Trophoblast cell (in vitro differentiated cells and primary cell): Measurements from ENCODE around the gene CUEDC1.
A peak's percentile ranks its signal among the peaks of the same experiment; 100 is the strongest.

Experiments
- DNase-seq, 2 donors: peaks; one replicate each; pipeline ENCODE4 v3.0.0-alpha.2; 2016
- H2AFZ ChIP-seq: 2 replicates; pipeline ENCODE4 v1.6.1; 2013; ENCODE audit warnings: low read length, moderate library complexity, mild to moderate bottlenecking; ENCODE audit not compliant: insufficient read depth, poor library complexity
- H2AK5ac ChIP-seq: 2 replicates; pipeline ENCODE4 v1.6.1; 2013; ENCODE audit warnings: mild to moderate bottlenecking, low read length
- H2BK120ac ChIP-seq: 2 replicates; pipeline ENCODE4 v1.6.1; 2013; ENCODE audit warnings: low read length, mild to moderate bottlenecking, moderate library complexity; ENCODE audit not compliant: insufficient read depth, poor library complexity
- H2BK12ac ChIP-seq: 2 replicates; pipeline ENCODE4 v1.6.1; 2013; ENCODE audit warnings: mild to moderate bottlenecking, low read length, moderate library complexity
- H2BK5ac ChIP-seq: 2 replicates; pipeline ENCODE4 v1.6.1; 2013; ENCODE audit warnings: low read length, low read depth, moderate library complexity, mild to moderate bottlenecking; ENCODE audit not compliant: poor library complexity
- H3K14ac ChIP-seq: 2 replicates; pipeline ENCODE4 v1.6.1; 2013; ENCODE audit warnings: mild to moderate bottlenecking, low read length
- H3K18ac ChIP-seq: 2 replicates; pipeline ENCODE4 v1.6.1; 2013; ENCODE audit warnings: mild to moderate bottlenecking, low read length
- H3K23ac ChIP-seq: 2 replicates; pipeline ENCODE4 v1.6.1; 2013; ENCODE audit warnings: low read length
- H3K27ac ChIP-seq: 2 replicates; pipeline ENCODE4 v1.5.1; 2013; ENCODE audit warnings: low read depth, mild to moderate bottlenecking, inconsistent platforms, low read length, moderate library complexity
- H3K27me3 ChIP-seq: 2 replicates; pipeline ENCODE4 v1.6.1; 2013; ENCODE audit warnings: inconsistent platforms, mild to moderate bottlenecking, low read length, moderate library complexity; ENCODE audit not compliant: insufficient read depth
- H3K36me3 ChIP-seq, 2 experiments: 1 replicate in 1 of 2; 2 replicates in 1 of 2; pipeline ENCODE4 v1.6.1; 2013; ENCODE audit warnings: low read length in 2 of 2, mild to moderate bottlenecking in 2 of 2, moderate library complexity in 1 of 2; ENCODE audit not compliant: insufficient read depth in 2 of 2, control insufficient read depth in 1 of 2
- H3K4ac ChIP-seq: 2 replicates; pipeline ENCODE4 v1.6.1; 2013; ENCODE audit warnings: low read depth, mild to moderate bottlenecking, low read length, moderate library complexity
- H3K4me1 ChIP-seq, 2 experiments: 1 replicate in 1 of 2; 2 replicates in 1 of 2; pipeline ENCODE4 v1.6.1; 2013; ENCODE audit warnings: low read length in 2 of 2, mild to moderate bottlenecking in 2 of 2, moderate library complexity in 1 of 2; ENCODE audit not compliant: insufficient read depth in 2 of 2, control insufficient read depth in 1 of 2
- H3K4me2 ChIP-seq: 2 replicates; pipeline ENCODE4 v1.6.1; 2013; ENCODE audit warnings: inconsistent platforms, mild to moderate bottlenecking, low read length, moderate library complexity
- H3K4me3 ChIP-seq: 2 replicates; pipeline ENCODE4 v1.5.1; 2013; ENCODE audit warnings: mild to moderate bottlenecking, low read depth, low read length, inconsistent platforms
- H3K79me1 ChIP-seq: one replicate; pipeline ENCODE4 v1.6.1; 2013; ENCODE audit warnings: low read length
- H3K79me2 ChIP-seq: 2 replicates; pipeline ENCODE4 v1.6.1; 2013; ENCODE audit warnings: low read length, mild to moderate bottlenecking; ENCODE audit not compliant: control insufficient read depth, insufficient read depth, poor library complexity
- H3K9ac ChIP-seq: 2 replicates; pipeline ENCODE4 v1.6.1; 2013; ENCODE audit warnings: mild to moderate bottlenecking, low read length
- H3K9me3 ChIP-seq: 2 replicates; pipeline ENCODE4 v1.6.1; 2013; ENCODE audit warnings: low read depth, mild to moderate bottlenecking, control low read depth, inconsistent platforms, low read length; ENCODE audit not compliant: insufficient read depth
- H4K12ac ChIP-seq: 2 replicates; pipeline ENCODE4 v1.6.1; 2013; ENCODE audit warnings: low read depth, mild to moderate bottlenecking, low read length, moderate library complexity
- H4K8ac ChIP-seq: 2 replicates; pipeline ENCODE4 v1.6.1; 2013; ENCODE audit warnings: low read depth, mild to moderate bottlenecking, low read length, moderate library complexity
- H4K91ac ChIP-seq: one replicate; pipeline ENCODE4 v1.6.1; 2013; ENCODE audit warnings: low read depth, mild to moderate bottlenecking, low read length, moderate library complexity
- WGBS: extraction: QIAGEN DNeasy Blood & Tissue Kit; methylation state at CpG from one replicate; pipeline ENCODE4 v1.1.7; 2013; ENCODE audit warnings: missing lambda C conversion rate; ENCODE audit not compliant: insufficient read length, insufficient coverage; ENCODE audit errors: extremely low coverage; 5-methylcytosine and 5-hydroxymethylcytosine counted together

CUEDC1 gene

GRCh38 chr17:57938061-57938502 lies 17.1 kb downstream of the CUEDC1 start:
- Histone ChIP-seq H4K8ac (no peak overlapping the region), H3K4me1 (peaks cover 14 to 18% of the 10 kb centered on the region in 2 experiments), H3K27ac (no peak overlapping the region), H3K23ac (no peak overlapping the region), H3K9ac (no peak overlapping the region), H2AFZ (no peak overlapping the region), H2AK5ac (no peak overlapping the region), H3K4me3 (no peak overlapping the region), H3K14ac (no peak overlapping the region), H3K27me3 (no peaks in the 10 kb centered on the region), H4K91ac (no peak overlapping the region), H3K18ac (no peak overlapping the region), H4K12ac (no peak overlapping the region), H2BK120ac (no peak overlapping the region), H3K79me2 (peaks cover 1% of the 10 kb centered on the region), H2BK12ac (no peak overlapping the region), H2BK5ac (no peak overlapping the region), H3K4ac (no peak overlapping the region), H3K79me1 (peaks cover 6% of the 10 kb centered on the region), H3K4me2 (no peak overlapping the region), H3K36me3 (no peaks in the 10 kb centered on the region), H3K9me3 (peaks cover 3% of the 10 kb centered on the region)
- WGBS, result no CpG with 5 or more reads among the region's 7 CpGs
- DNase-seq, result no peak

GRCh38 chr17:57937492-57937891 lies 17.7 kb downstream of the CUEDC1 start:
- H3K4me3 ChIP-seq, result no peak overlapping the region
- no peak overlapping the region for H3K4ac ChIP-seq
- H2AFZ ChIP-seq, result no peak overlapping the region
- H3K9ac ChIP-seq, result no peak overlapping the region
- no peak overlapping the region for H2BK12ac ChIP-seq
- no peak overlapping the region for H4K91ac ChIP-seq
- H3K27ac ChIP-seq, result no peak overlapping the region
- peaks cover 3% of the 10 kb centered on the region for H3K9me3 ChIP-seq
- no peak overlapping the region for H2BK120ac ChIP-seq
- H3K79me1 ChIP-seq, result peaks cover 6% of the 10 kb centered on the region
- WGBS, result no CpG with 5 or more reads among the region's 2 CpGs
- peaks cover 1% of the 10 kb centered on the region for H3K79me2 ChIP-seq
- no peaks in the 10 kb centered on the region for H3K36me3 ChIP-seq
- no peak overlapping the region for H3K18ac ChIP-seq
- H4K12ac ChIP-seq, result no peak overlapping the region
- H3K14ac ChIP-seq, result no peak overlapping the region
- no peak overlapping the region for H2BK5ac ChIP-seq
- H3K4me2 ChIP-seq, result no peak overlapping the region
- H2AK5ac ChIP-seq, result no peak overlapping the region
- no peak overlapping the region for H3K23ac ChIP-seq
- DNase-seq, result no peak
- no peaks in the 10 kb centered on the region for H3K27me3 ChIP-seq
- peaks cover 14 to 18% of the 10 kb centered on the region in 2 experiments for H3K4me1 ChIP-seq
- no peak overlapping the region for H4K8ac ChIP-seq

GRCh38 chr17:57935833-57936807 lies 19.1 kb downstream of the CUEDC1 start:
- no peaks in the 10 kb centered on the region for H3K36me3 ChIP-seq
- no peak overlapping the region for H3K9ac ChIP-seq
- H3K14ac ChIP-seq, result peak overlapping the region; percentile 32
- H2BK120ac ChIP-seq, result peak overlapping the region; percentile 51
- H3K23ac ChIP-seq, result no peak overlapping the region
- no peak overlapping the region for H3K4me3 ChIP-seq
- peak overlapping the region; percentile 80 for H3K27ac ChIP-seq
- H2BK5ac ChIP-seq, result peak overlapping the region; percentile 47
- DNase-seq, result no peak
- H4K12ac ChIP-seq, result no peak overlapping the region
- H2BK12ac ChIP-seq, result peak overlapping the region; percentile 47
- peaks cover 3% of the 10 kb centered on the region for H3K9me3 ChIP-seq
- no peaks in the 10 kb centered on the region for H3K27me3 ChIP-seq
- WGBS, result no CpG with 5 or more reads among the region's 11 CpGs
- H3K18ac ChIP-seq, result peak overlapping the region; percentile 21
- peak overlapping the region; percentile 17 for H3K4ac ChIP-seq
- H3K4me2 ChIP-seq, result peak overlapping the region; percentile 28
- H2AFZ ChIP-seq, result no peak overlapping the region
- peaks cover 6% of the 10 kb centered on the region for H3K79me1 ChIP-seq
- H4K91ac ChIP-seq, result peak overlapping the region; percentile 63
- peaks cover 1% of the 10 kb centered on the region for H3K79me2 ChIP-seq
- H4K8ac ChIP-seq, result no peak overlapping the region
- H2AK5ac ChIP-seq, result peak overlapping the region; percentile 2
- peaks cover 18 to 24% of the 10 kb centered on the region in 2 experiments for H3K4me1 ChIP-seq

- H3K9ac ChIP-seq, result no peak overlapping the region
- H2AK5ac ChIP-seq, result no peak overlapping the region
- no peak overlapping the region for H2AFZ ChIP-seq
- no CpG with 5 or more reads among the region's 12 CpGs for WGBS
- H3K36me3 ChIP-seq, result no peaks in the 10 kb centered on the region
- no peak overlapping the region for H2BK120ac ChIP-seq
- no peak overlapping the region for H4K91ac ChIP-seq
- peak overlapping the region; percentile 18 for H4K8ac ChIP-seq
- no peaks in the 10 kb centered on the region for H3K27me3 ChIP-seq
- peaks cover 6% of the 10 kb centered on the region for H3K79me1 ChIP-seq
- H3K4me1 ChIP-seq, result peaks cover 23 to 28% of the 10 kb centered on the region in 2 experiments
- no peak overlapping the region for H3K18ac ChIP-seq
- peaks cover 1% of the 10 kb centered on the region for H3K79me2 ChIP-seq
- H4K12ac ChIP-seq, result no peak overlapping the region
- no peak overlapping the region for H3K14ac ChIP-seq
- H2BK5ac ChIP-seq, result no peak overlapping the region
- no peak overlapping the region for H3K23ac ChIP-seq
- no peak overlapping the region for H3K27ac ChIP-seq
- no peak overlapping the region for H3K4me2 ChIP-seq
- H3K9me3 ChIP-seq, result no peaks in the 10 kb centered on the region
- no peak for DNase-seq
- H2BK12ac ChIP-seq, result no peak overlapping the region
- H3K4ac ChIP-seq, result no peak overlapping the region
- no peak overlapping the region for H3K4me3 ChIP-seq
These were observed 23.6 kb downstream of the CUEDC1 start for GRCh38 chr17:57931488-57932137.
